SKM-1 treated with dmso at 0.1 percent for 144 hours (cell line): ENCODE data around the gene CPE.

ENCODE experiments used
- DNase-seq: peaks from one replicate; lab custom pipeline; 2025; ENCODE audit not compliant: unreplicated experiment; lab: John Stamatoyannopoulos, UW

CPE gene

GRCh38 chr4:165542476-165542875 lies 163.7 kb downstream of the CPE start:
- DNase-seq, result no peak
